ENCODE data around the gene PCARE.

DNA sequence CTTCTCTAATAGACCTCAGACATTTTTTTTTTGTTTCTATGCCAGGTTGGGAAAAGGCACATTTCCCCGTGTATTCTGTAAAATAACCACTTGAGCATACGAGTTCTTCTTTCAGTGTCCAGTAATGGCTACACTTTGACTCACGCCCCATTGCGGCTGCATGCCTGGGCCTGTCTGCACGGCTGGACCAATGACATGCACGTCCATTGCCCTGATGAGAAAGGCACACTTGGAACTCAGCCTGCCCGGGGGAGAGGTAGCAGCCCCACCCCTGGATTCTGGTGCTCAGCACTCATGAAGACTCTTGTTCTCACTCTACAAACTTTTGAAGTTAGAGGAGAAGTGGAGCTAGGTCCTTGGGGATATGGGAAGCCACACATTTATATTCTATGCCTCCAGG lies 5.8 kb downstream of the PCARE start:
- TF ChIP-seq POLR2AphosphoS5 (IDR thresholded peaks at IDR 0.05; ENCODE audit: borderline replicate concordance, low read depth, low read length) (no peak), EZH2 (IDR thresholded peaks at IDR 0.05) (no peak), FOXP2 (optimal IDR thresholded peaks at IDR 0.05; ENCODE audit: control extremely low read depth, extremely low read length, insufficient read depth) (no peak)

Measured in SK-N-MC (cell line).